K562 (cell line): Measurements from ENCODE around the gene NDUFA13. TPM values are rescaled to one million over a fixed set of nuclear protein-coding genes. Genes with fewer than 3 reads are reported as not detected.

ENCODE experiments used
- ATAC-seq: fragments of 200-7000 bp; cut with Tn5 transposase; 3 replicates; pipeline ENCODE4 v1.9.1; 2020; ENCODE audit warnings: moderate library complexity
- BruUV-seq: library from RNA; stranded (reverse); fragments of 400-500 nt; replicated peaks from 2 replicates; lab custom pipeline; 2021; lab: Mats Ljungman, UMichigan
- CTCF ChIA-PET: fragments of 300-600 bp; formaldehyde crosslinking; extraction: SDS; loops from one replicate; lab custom pipeline; 2021; ENCODE audit warnings: low intra/inter-chr PET ratio; lab: Yijun Ruan, JAX
- POLR2A ChIA-PET: fragments of 300-600, 350-650 bp; sonication (Branson Sonifier 250); formaldehyde crosslinking; extraction: SDS; loops from one replicate; lab custom pipeline; 2021; ENCODE audit warnings: antibody characterized with exemption, inconsistent platforms; lab: Yijun Ruan, JAX
- DNase-seq, 4 experiments: peaks; one replicate each; pipeline versions ENCODE4 v3.0.0 to v3.0.0-alpha.2; 2011 to 2018; ENCODE audit warnings: low spot score in 3 of 4, mixed read lengths in 3 of 4; ENCODE audit errors: extremely low read depth in 1 of 4
- FAIRE-seq: peaks from 2 replicates; lab custom pipeline; 2011; peaks lifted over from hg19 to GRCh38; lab: Jason Lieb, UNC
- H2AFZ ChIP-seq: 2 replicates; pipeline ENCODE4 v1.6.0; 2011; ENCODE audit warnings: low read depth, low read length, control low read depth, inconsistent platforms
- H3K27ac ChIP-seq: fragments of 200-600 bp; 3 replicates; pipeline ENCODE4 v1.8.0; 2011; ENCODE audit warnings: low read depth, mild to moderate bottlenecking, control low read depth, inconsistent platforms, low read length, moderate library complexity, mixed read lengths; ENCODE audit errors: extremely low read depth
- H3K27me3 ChIP-seq, 2 experiments: fragments of 300-600 bp in 1 of 2; 2 replicates in 1 of 2; 3 replicates in 1 of 2; pipeline versions ENCODE4 v1.6.0 to v1.8.0; 2011; ENCODE audit warnings: inconsistent platforms in 2 of 2, low read length in 2 of 2, mild to moderate bottlenecking in 1 of 2, mixed read lengths in 1 of 2, moderate library complexity in 1 of 2; ENCODE audit not compliant: control insufficient read depth in 2 of 2, insufficient read depth in 2 of 2
- H3K36me3 ChIP-seq: fragments of 300-600 bp; 3 replicates; pipeline ENCODE4 v1.8.0; 2011; ENCODE audit warnings: mild to moderate bottlenecking, low read length, inconsistent platforms; ENCODE audit not compliant: control insufficient read depth, insufficient read depth
- H3K4me1 ChIP-seq, 2 experiments: fragments of 200-600 bp in 1 of 2; replicated peaks in 1 of 2; 2 replicates in 1 of 2; 3 replicates in 1 of 2; pipeline versions ENCODE4 v1.5.1 to v1.8.0; 2011; ENCODE audit warnings: inconsistent platforms in 2 of 2, low read length in 2 of 2, mild to moderate bottlenecking in 1 of 2, mixed read lengths in 1 of 2, moderate library complexity in 1 of 2; ENCODE audit not compliant: control insufficient read depth in 2 of 2, insufficient read depth in 2 of 2
- H3K4me2 ChIP-seq: 2 replicates; pipeline ENCODE4 v1.6.1; 2011; ENCODE audit warnings: low read length, control low read depth, inconsistent platforms, mixed read lengths; ENCODE audit not compliant: insufficient read depth
- H3K4me3 ChIP-seq: fragments of 200-600 bp; sonication (generic), shearing (Covaris generic); 2 replicates; pipeline ENCODE4 v1.5.1; 2016; ENCODE audit warnings: control low read depth, inconsistent platforms
- H3K79me2 ChIP-seq: fragments of 200-600 bp; 3 replicates; pipeline ENCODE4 v1.8.0; 2011; ENCODE audit warnings: low read length, inconsistent platforms; ENCODE audit not compliant: control insufficient read depth, insufficient read depth
- H3K9ac ChIP-seq, 2 experiments: 2 replicates each; pipeline versions ENCODE4 v1.6.0 to v1.6.1; 2011; ENCODE audit warnings: low read depth in 2 of 2, low read length in 2 of 2, control low read depth in 1 of 2, inconsistent platforms in 1 of 2, mild to moderate bottlenecking in 1 of 2, mixed read lengths in 1 of 2; ENCODE audit not compliant: insufficient read depth in 1 of 2
- H3K9me1 ChIP-seq: one replicate; pipeline ENCODE4 v1.6.0; 2011; ENCODE audit warnings: inconsistent platforms, mild to moderate bottlenecking, low read length, moderate library complexity; ENCODE audit not compliant: control insufficient read depth, insufficient read depth
- H3K9me3 ChIP-seq: replicated peaks from 2 replicates; pipeline ENCODE4 v1.5.1; 2011; ENCODE audit warnings: low read depth, low read length, inconsistent platforms; ENCODE audit not compliant: control insufficient read depth, insufficient read depth
- H4K20me1 ChIP-seq: replicated peaks from 2 replicates; pipeline ENCODE4 v1.6.1; 2011; ENCODE audit warnings: low read length, inconsistent platforms, mixed read lengths; ENCODE audit not compliant: control insufficient read depth, insufficient read depth
- KDM4B ChIP-seq, 2 experiments: fragments of 450-650 bp in 1 of 2; sonication (generic) in 1 of 2; IDR thresholded peaks; 2 replicates each; pipeline ENCODE4 v1.6.1; 2016 to 2017; ENCODE audit warnings: borderline replicate concordance in 2 of 2, antibody characterized with exemption in 1 of 2, low read depth in 1 of 2, mild to moderate bottlenecking in 1 of 2
- MXI1 ChIP-seq: IDR thresholded peaks from 2 replicates; pipeline ENCODE4 v1.6.1; 2011; ENCODE audit warnings: low read depth, mild to moderate bottlenecking, improper control_type of control experiment, low read length
- POLR2G ChIP-seq: fragments of 200-400 bp; formaldehyde crosslinking; IDR thresholded peaks from 2 replicates; pipeline ENCODE4 v1.6.1; 2017; ENCODE audit warnings: low read depth, mild to moderate bottlenecking, antibody characterized with exemption, low read length, moderate library complexity
- TAF1 ChIP-seq: IDR thresholded peaks from 2 replicates; pipeline ENCODE4 v1.6.1; 2011; ENCODE audit warnings: mild to moderate bottlenecking, low read length, moderate library complexity; ENCODE audit not compliant: insufficient read depth, control insufficient read depth, severe bottlenecking; ENCODE audit errors: extremely low read depth
- ZNF57 ChIP-seq: fragments of 450-650 bp; formaldehyde crosslinking; IDR thresholded peaks from 2 replicates; pipeline ENCODE4 v1.4.0; 2020; ENCODE audit warnings: mild to moderate bottlenecking, moderate library complexity
- WGBS: fragments of 100-300 bp; shearing (Covaris generic); methylation state at CpG from one replicate; pipeline ENCODE4 v1.1.6; 2016; ENCODE audit warnings: low coverage, mixed read lengths; ENCODE audit not compliant: insufficient coverage; ENCODE audit errors: missing lambda C conversion rate; 5-methylcytosine and 5-hydroxymethylcytosine counted together
- in situ Hi-C: fragments of 300-500 bp; cut with MboI; formaldehyde crosslinking; loops from 4 replicates; pipeline ENCODE4 v1.15.0; 2018; ENCODE audit warnings: inconsistent platforms, mixed read lengths
- intact Hi-C: fragments of 100-400 bp; cut with micrococcal nuclease; formaldehyde crosslinking; loops from 2 replicates; pipeline ENCODE4 v1.14.2; 2022
- polyA plus RNA-seq, 8 experiments: library from polyadenylated mRNA; depleted of rRNA in 4 of 8; stranded (reverse) in 5 of 8; unstranded in 3 of 8; fragments of >200 nt; fragmentation: Nextera tagmentation in 2 of 8; fragmentation: Illumina TruSeq in 1 of 8; extraction: Ambion mirVana in 2 of 8; extraction: Trizol in 1 of 8; gene quantifications; 2 replicates each; pipeline versions ENCODE4 v1.2.1 to v1.2.3, GENCODE V29; 2011 to 2014; ENCODE audit warnings: inconsistent platforms in 1 of 8, missing spikeins in 1 of 8
- total RNA-seq, 7 experiments: library from RNA; depleted of rRNA in 6 of 7; stranded (reverse); fragments of >200 nt in 6 of 7; fragmentation: Illumina TruSeq in 2 of 7; extraction: Trizol in 2 of 7; gene quantifications; 2 replicates each; pipeline versions ENCODE4 v1.2.1 to v1.2.3, GENCODE V29; 2011 to 2021; ENCODE audit warnings: low replicate concordance in 1 of 7
- TF ChIP-seq, protein P1 (sequence below), 3 experiments: fragments of 200-800 bp in 1 of 3; fragments of 250-450 bp in 1 of 3; fragments of 450-650 bp in 1 of 3; sonication (Bioruptor Pico) in 1 of 3; sonication (Bioruptor generic) in 1 of 3; formaldehyde crosslinking in 1 of 3; IDR thresholded peaks; 2 replicates each; pipeline versions ENCODE4 v1.6.1 to v1.8.0; 2016 to 2022; ENCODE audit warnings: mild to moderate bottlenecking in 2 of 3, missing genetic modification characterization in 2 of 3, missing compliant biosample characterization in 1 of 3, moderate library complexity in 1 of 3

The NDUFA13 gene
- total and polyA plus RNA-seq, 9 of the 15 experiments (the other 6 are each of a cell fraction or from before 2014, with no cell fraction given), result 146 to 596 (median 429) TPM

DNA sequence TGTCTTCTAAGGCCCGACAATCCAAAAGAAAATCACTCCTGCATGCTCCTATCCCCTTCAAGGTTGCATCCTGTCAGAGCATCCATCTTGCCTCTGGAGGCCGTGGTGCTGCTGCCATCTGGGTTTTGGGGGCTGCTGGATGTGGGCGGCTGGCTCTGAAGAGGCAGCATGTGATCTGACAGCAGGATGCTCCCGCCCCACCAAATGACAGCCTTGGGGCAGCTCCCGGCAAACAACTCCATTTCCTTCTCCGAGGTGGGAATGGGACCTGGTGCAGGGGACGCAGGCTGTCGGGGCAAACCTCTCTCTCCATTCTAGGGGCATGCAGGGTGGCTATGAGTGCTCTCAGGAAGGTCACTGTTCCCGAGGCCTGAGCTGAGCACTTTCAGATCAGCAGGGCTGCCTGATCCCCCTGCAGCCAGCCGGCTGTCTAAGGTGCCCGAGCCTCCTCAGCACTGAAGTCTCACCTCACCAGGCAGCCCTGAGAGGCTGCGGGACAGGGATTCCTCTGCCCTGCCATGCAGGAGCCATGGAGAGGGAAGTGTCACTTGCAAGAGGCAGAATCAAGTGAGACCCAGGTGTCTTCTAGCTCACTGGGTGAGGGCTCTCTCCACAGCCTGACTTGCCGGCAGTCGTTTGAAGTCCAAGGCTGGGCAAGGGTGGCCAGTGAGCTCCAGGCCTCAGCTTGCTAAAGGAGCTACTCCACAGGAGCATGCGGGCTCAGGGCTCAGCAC is 29.5 kb upstream of the NDUFA13 start:
- ChIA-PET POLR2A (interaction anchor here (0.5 to 1.7 kb wide), 3 partner anchors 10 to 19 kb away, joined by 3 to 6 read pairs (median 3); no protein-coding TSS in a partner anchor), CTCF (no interaction called here)
- no peak overlapping the region for H3K4me3 ChIP-seq
- H3K4me1 ChIP-seq, result peaks cover 38 to 48% of the 10 kb centered on the region in 2 experiments
- H3K27ac ChIP-seq, result 0 out of 3 replicates have a peak overlapping the region, but pooled peaks have one; percentile 10
- no peak overlapping the region for H2AFZ ChIP-seq
- no TSS peak for BruUV-seq
- H3K27me3 ChIP-seq, result no peaks in the 10 kb centered on the region
- DNase-seq, result no peak
- WGBS, result 80% methylated on average over 15 of the region's 15 CpGs
- H3K9me3 ChIP-seq, result no peaks in the 10 kb centered on the region
- FAIRE-seq, result no peak
- ATAC-seq, result no peak
- intact Hi-C loops (loop anchor here (5.0 kb wide), 1 partner anchor 99 kb away; no protein-coding TSS in a partner anchor), in situ Hi-C loops (no loop called here)
- no peak overlapping the region for H3K4me2 ChIP-seq
- H3K9me1 ChIP-seq, result peaks cover 4% of the 10 kb centered on the region
- TF ChIP-seq, protein P1, sequence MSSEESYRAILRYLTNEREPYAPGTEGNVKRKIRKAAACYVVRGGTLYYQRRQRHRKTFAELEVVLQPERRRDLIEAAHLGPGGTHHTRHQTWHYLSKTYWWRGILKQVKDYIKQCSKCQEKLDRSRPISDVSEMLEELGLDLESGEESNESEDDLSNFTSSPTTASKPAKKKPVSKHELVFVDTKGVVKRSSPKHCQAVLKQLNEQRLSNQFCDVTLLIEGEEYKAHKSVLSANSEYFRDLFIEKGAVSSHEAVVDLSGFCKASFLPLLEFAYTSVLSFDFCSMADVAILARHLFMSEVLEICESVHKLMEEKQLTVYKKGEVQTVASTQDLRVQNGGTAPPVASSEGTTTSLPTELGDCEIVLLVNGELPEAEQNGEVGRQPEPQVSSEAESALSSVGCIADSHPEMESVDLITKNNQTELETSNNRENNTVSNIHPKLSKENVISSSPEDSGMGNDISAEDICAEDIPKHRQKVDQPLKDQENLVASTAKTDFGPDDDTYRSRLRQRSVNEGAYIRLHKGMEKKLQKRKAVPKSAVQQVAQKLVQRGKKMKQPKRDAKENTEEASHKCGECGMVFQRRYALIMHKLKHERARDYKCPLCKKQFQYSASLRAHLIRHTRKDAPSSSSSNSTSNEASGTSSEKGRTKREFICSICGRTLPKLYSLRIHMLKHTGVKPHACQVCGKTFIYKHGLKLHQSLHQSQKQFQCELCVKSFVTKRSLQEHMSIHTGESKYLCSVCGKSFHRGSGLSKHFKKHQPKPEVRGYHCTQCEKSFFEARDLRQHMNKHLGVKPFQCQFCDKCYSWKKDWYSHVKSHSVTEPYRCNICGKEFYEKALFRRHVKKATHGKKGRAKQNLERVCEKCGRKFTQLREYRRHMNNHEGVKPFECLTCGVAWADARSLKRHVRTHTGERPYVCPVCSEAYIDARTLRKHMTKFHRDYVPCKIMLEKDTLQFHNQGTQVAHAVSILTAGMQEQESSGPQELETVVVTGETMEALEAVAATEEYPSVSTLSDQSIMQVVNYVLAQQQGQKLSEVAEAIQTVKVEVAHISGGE (CRISPR knock-in tag; IDR thresholded peaks at IDR 0.05), result no peak
- TF ChIP-seq ZNF57 (CRISPR knock-in tag) (no peak), KDM4B (IDR thresholded peaks at IDR 0.05; ENCODE audit: borderline replicate concordance in 2 of 2, low read depth in 1 of 2) (0 out of 4 replicates have a peak, but pooled peaks of 1 of the 2 experiments have one; percentile 21), MXI1 (no peak), POLR2G (peak; percentile 52), TAF1 (no peak)
- H3K36me3 ChIP-seq, result peaks cover 66% of the 10 kb centered on the region; the same call in 2 of the 3 replicates
- H4K20me1 ChIP-seq, result peaks cover 20% of the 10 kb centered on the region; the same call in 1 of the 2 replicates
- peaks cover 94% of the 10 kb centered on the region for H3K79me2 ChIP-seq
- peak overlapping the region in 1 of 2 experiments; percentile 83; a peak in 2 of 4 replicates for H3K9ac ChIP-seq
